Neural cell (in vitro differentiated cells): ENCODE measurements around the gene FOXO3. TPM values are rescaled to one million over a fixed set of nuclear protein-coding genes. Genes with fewer than 3 reads are reported as not detected.

Experiments
- H2AFZ ChIP-seq: fragments of 200-600, 300-800 bp; sonication (generic), shearing (Covaris generic); 2 replicates; pipeline ENCODE4 v1.6.0; 2014; ENCODE audit warnings: low read depth, mild to moderate bottlenecking, antibody characterized with exemption, low read length, moderate library complexity
- H3F3A ChIP-seq: fragments of 200-600 bp; shearing (Covaris generic); 2 replicates; pipeline ENCODE4 v1.6.1; 2016; ENCODE audit warnings: mild to moderate bottlenecking, moderate library complexity, mixed read lengths, antibody characterized with exemption, low read length; ENCODE audit not compliant: insufficient read depth, poor library complexity, severe bottlenecking
- H3K27ac ChIP-seq: fragments of 200-600, 300-800 bp; sonication (generic), shearing (Covaris generic); 2 replicates; pipeline ENCODE4 v1.5.1; 2014; ENCODE audit warnings: mild to moderate bottlenecking, low read length, moderate library complexity
- H3K27me3 ChIP-seq: fragments of 300-800, 200-600 bp; sonication (generic), shearing (Covaris generic); 2 replicates; pipeline ENCODE4 v1.6.0; 2014; ENCODE audit warnings: mild to moderate bottlenecking, low read depth, low read length, moderate library complexity; ENCODE audit not compliant: insufficient read depth
- H3K36me3 ChIP-seq: fragments of 300-800, 200-600 bp; sonication (generic), shearing (Covaris generic); 2 replicates; pipeline ENCODE4 v1.5.1; 2014; ENCODE audit warnings: mild to moderate bottlenecking, antibody characterized with exemption, low read length, moderate library complexity; ENCODE audit not compliant: insufficient read depth
- H3K4me2 ChIP-seq: fragments of 300-800, 200-600 bp; sonication (generic), shearing (Covaris generic); 2 replicates; pipeline ENCODE4 v1.6.0; 2014; ENCODE audit warnings: mild to moderate bottlenecking, low read length
- H3K4me3 ChIP-seq: fragments of 300-800, 200-600 bp; sonication (generic), shearing (Covaris generic); 2 replicates; pipeline ENCODE4 v1.5.1; 2014; ENCODE audit warnings: mild to moderate bottlenecking, low read length, moderate library complexity
- H3K79me2 ChIP-seq: fragments of 200-600 bp; shearing (Covaris generic); replicated peaks from 2 replicates; pipeline ENCODE4 v1.6.0; 2014; ENCODE audit warnings: mild to moderate bottlenecking, low read length, moderate library complexity; ENCODE audit not compliant: insufficient read depth
- H3K9ac ChIP-seq: fragments of 300-800, 200-600 bp; sonication (generic), shearing (Covaris generic); 2 replicates; pipeline ENCODE4 v1.6.1; 2016; ENCODE audit warnings: mild to moderate bottlenecking, low read length, mixed read lengths
- H3K9me2 ChIP-seq: fragments of 200-600 bp; shearing (Covaris generic); 2 replicates; pipeline ENCODE4 v1.6.1; 2016; ENCODE audit warnings: mild to moderate bottlenecking, low read length, mixed read lengths; ENCODE audit not compliant: insufficient read depth
- H3K9me3 ChIP-seq: fragments of 200-600, 300-800 bp; sonication (generic), shearing (Covaris generic); 2 replicates; pipeline ENCODE4 v1.6.1; 2016; ENCODE audit warnings: mild to moderate bottlenecking, mixed run types, low read length, moderate library complexity, mixed read lengths
- H4K20me1 ChIP-seq: fragments of 200-600 bp; shearing (Covaris generic); 2 replicates; pipeline ENCODE4 v1.6.1; 2016; ENCODE audit warnings: mild to moderate bottlenecking, mixed run types; ENCODE audit not compliant: insufficient read depth
- EP300 ChIP-seq: fragments of 450-650 bp; conservative IDR thresholded peaks from 2 replicates; pipeline ENCODE4 v1.6.1; 2014; ENCODE audit warnings: antibody characterized with exemption, mild to moderate bottlenecking, moderate library complexity; ENCODE audit not compliant: poor library complexity, severe bottlenecking
- EZH2 ChIP-seq: fragments of 200-600, 300-800 bp; shearing (Covaris generic), sonication (generic); IDR thresholded peaks from 2 replicates; pipeline ENCODE4 v1.6.1; 2014; ENCODE audit warnings: antibody characterized with exemption, low read length, borderline replicate concordance, mild to moderate bottlenecking; ENCODE audit not compliant: insufficient read depth, poor library complexity, severe bottlenecking
- MXI1 ChIP-seq: fragments of 450-650 bp; conservative IDR thresholded peaks from 2 replicates; pipeline ENCODE4 v1.6.1; 2014; ENCODE audit warnings: antibody characterized with exemption, mild to moderate bottlenecking; ENCODE audit not compliant: poor library complexity, severe bottlenecking
- POLR2AphosphoS5 ChIP-seq: IDR thresholded peaks from 2 replicates; pipeline ENCODE4 v1.6.1; 2012
- RAD21 ChIP-seq: fragments of 450-650 bp; conservative IDR thresholded peaks from 2 replicates; pipeline ENCODE4 v1.6.1; 2014; ENCODE audit warnings: antibody characterized with exemption, mild to moderate bottlenecking, moderate library complexity
- SMC3 ChIP-seq: fragments of 450-650 bp; conservative IDR thresholded peaks from 2 replicates; pipeline ENCODE4 v1.6.1; 2014; ENCODE audit warnings: antibody characterized with exemption, mild to moderate bottlenecking, moderate library complexity; ENCODE audit not compliant: poor library complexity
- TAF1 ChIP-seq: IDR thresholded peaks from 2 replicates; pipeline ENCODE4 v1.6.1; 2012; ENCODE audit warnings: low read depth
- polyA plus RNA-seq: library from polyadenylated mRNA; depleted of rRNA; stranded (reverse); fragments of >200 nt; gene quantifications from 2 replicates; pipeline ENCODE4 v1.2.3, GENCODE V29; 2014
- TF ChIP-seq, protein P1 (sequence below): IDR thresholded peaks from 2 replicates; pipeline ENCODE4 v1.6.1; 2012; ENCODE audit warnings: borderline replicate concordance
- TF ChIP-seq, protein P2 (sequence below): fragments of 450-650 bp; IDR thresholded peaks from 2 replicates; pipeline ENCODE4 v1.5.1; 2014; ENCODE audit warnings: antibody characterized with exemption, mild to moderate bottlenecking, moderate library complexity; ENCODE audit not compliant: poor library complexity, severe bottlenecking

The FOXO3 gene
- polyA plus RNA-seq, 1 donor from 2014 or later, result 21.3 TPM

DNA sequence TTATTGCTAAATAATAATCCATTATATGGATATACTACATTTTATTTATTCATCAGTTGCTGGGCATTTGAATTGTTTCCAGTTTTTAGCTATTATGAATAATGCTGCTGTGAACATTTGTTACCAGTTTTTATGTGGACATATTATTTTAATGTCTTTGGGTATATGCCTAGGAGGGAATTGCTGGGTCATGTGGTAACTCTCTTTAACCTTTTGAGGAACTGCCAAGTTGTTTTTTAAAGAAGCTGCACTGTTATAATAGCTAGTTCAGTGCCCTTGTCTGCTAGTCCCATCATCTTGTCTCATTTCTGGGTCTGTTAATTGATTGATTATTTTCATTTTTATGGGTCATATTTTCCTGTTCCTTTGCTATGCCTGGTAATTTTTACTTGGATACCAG lies 56.3 kb downstream of the FOXO3 start:
- Histone ChIP-seq H3K4me2 (no peak overlapping the region), H3K27me3 (no peaks in the 10 kb centered on the region), H3K27ac (no peak overlapping the region), H3K9me2 (no peaks in the 10 kb centered on the region), H3K36me3 (no peaks in the 10 kb centered on the region), H3K9me3 (peaks cover 3% of the 10 kb centered on the region), H3F3A (no peaks in the 10 kb centered on the region), H3K79me2 (peaks cover 7% of the 10 kb centered on the region), H4K20me1 (no peaks in the 10 kb centered on the region), H3K9ac (no peak overlapping the region), H3K4me3 (no peak overlapping the region), H2AFZ (no peak overlapping the region)
- TF ChIP-seq EZH2 (no peak), SMC3 (no peak), EP300 (no peak), RAD21 (no peak), MXI1 (no peak), POLR2AphosphoS5 (no peak), TAF1 (no peak)
- TF ChIP-seq, protein P1, sequence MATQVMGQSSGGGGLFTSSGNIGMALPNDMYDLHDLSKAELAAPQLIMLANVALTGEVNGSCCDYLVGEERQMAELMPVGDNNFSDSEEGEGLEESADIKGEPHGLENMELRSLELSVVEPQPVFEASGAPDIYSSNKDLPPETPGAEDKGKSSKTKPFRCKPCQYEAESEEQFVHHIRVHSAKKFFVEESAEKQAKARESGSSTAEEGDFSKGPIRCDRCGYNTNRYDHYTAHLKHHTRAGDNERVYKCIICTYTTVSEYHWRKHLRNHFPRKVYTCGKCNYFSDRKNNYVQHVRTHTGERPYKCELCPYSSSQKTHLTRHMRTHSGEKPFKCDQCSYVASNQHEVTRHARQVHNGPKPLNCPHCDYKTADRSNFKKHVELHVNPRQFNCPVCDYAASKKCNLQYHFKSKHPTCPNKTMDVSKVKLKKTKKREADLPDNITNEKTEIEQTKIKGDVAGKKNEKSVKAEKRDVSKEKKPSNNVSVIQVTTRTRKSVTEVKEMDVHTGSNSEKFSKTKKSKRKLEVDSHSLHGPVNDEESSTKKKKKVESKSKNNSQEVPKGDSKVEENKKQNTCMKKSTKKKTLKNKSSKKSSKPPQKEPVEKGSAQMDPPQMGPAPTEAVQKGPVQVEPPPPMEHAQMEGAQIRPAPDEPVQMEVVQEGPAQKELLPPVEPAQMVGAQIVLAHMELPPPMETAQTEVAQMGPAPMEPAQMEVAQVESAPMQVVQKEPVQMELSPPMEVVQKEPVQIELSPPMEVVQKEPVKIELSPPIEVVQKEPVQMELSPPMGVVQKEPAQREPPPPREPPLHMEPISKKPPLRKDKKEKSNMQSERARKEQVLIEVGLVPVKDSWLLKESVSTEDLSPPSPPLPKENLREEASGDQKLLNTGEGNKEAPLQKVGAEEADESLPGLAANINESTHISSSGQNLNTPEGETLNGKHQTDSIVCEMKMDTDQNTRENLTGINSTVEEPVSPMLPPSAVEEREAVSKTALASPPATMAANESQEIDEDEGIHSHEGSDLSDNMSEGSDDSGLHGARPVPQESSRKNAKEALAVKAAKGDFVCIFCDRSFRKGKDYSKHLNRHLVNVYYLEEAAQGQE, result no peak
- TF ChIP-seq, protein P2, sequence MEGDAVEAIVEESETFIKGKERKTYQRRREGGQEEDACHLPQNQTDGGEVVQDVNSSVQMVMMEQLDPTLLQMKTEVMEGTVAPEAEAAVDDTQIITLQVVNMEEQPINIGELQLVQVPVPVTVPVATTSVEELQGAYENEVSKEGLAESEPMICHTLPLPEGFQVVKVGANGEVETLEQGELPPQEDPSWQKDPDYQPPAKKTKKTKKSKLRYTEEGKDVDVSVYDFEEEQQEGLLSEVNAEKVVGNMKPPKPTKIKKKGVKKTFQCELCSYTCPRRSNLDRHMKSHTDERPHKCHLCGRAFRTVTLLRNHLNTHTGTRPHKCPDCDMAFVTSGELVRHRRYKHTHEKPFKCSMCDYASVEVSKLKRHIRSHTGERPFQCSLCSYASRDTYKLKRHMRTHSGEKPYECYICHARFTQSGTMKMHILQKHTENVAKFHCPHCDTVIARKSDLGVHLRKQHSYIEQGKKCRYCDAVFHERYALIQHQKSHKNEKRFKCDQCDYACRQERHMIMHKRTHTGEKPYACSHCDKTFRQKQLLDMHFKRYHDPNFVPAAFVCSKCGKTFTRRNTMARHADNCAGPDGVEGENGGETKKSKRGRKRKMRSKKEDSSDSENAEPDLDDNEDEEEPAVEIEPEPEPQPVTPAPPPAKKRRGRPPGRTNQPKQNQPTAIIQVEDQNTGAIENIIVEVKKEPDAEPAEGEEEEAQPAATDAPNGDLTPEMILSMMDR, result no peak

- Histone ChIP-seq H3K36me3 (no peaks in the 10 kb centered on the region), H3K9me3 (no peaks in the 10 kb centered on the region), H3K79me2 (peaks cover 4% of the 10 kb centered on the region), H3K27ac (no peak overlapping the region), H4K20me1 (no peaks in the 10 kb centered on the region), H3K27me3 (no peaks in the 10 kb centered on the region), H3K9me2 (no peaks in the 10 kb centered on the region), H2AFZ (no peak overlapping the region), H3K4me2 (no peak overlapping the region), H3K4me3 (no peak overlapping the region), H3K9ac (no peak overlapping the region), H3F3A (no peaks in the 10 kb centered on the region)
- TF ChIP-seq EP300 (no peak), TAF1 (no peak), SMC3 (no peak), POLR2AphosphoS5 (no peak), MXI1 (no peak), RAD21 (no peak), EZH2 (no peak)
- TF ChIP-seq, protein P2, result no peak
- TF ChIP-seq, protein P1, result no peak
Observed at GRCh38 chr6:108618623-108619152, 58.0 kb downstream of the FOXO3 start.
